Measurements from ENCODE around the gene KMT5B.

The KMT5B gene

GRCh38 chr11:68215524-68216170 lies 2.6 kb upstream of the KMT5B start:
- DNase-seq: no peak

GRCh38 chr11:68215087-68215445 lies 2.0 kb upstream of the KMT5B start:
- DNase-seq: peak; percentile 51 to 72

GRCh38 chr11:68214173-68215086 lies 1.3 kb upstream of the KMT5B start:
- DNase-seq: no peak

GRCh38 chr11:68213555-68214172 lies 568 bp upstream of the KMT5B start:
- peak; percentile 79 to 82 for DNase-seq

- DNase-seq: peak; percentile 73 to 80
Observed at GRCh38 chr11:68212421-68213134, 518 bp downstream of the KMT5B start.

GRCh38 chr11:68211546-68211945 lies 1.6 kb downstream of the KMT5B start:
- no peak for DNase-seq

GRCh38 chr11:68206211-68206610 lies 6.9 kb downstream of the KMT5B start:
- DNase-seq: peak; percentile 45 to 73

GRCh38 chr11:68204402-68204801 lies 8.7 kb downstream of the KMT5B start:
- no peak for DNase-seq

- no peak for DNase-seq
Observed at GRCh38 chr11:68202165-68202564, 10.9 kb downstream of the KMT5B start.

GRCh38 chr11:68201492-68201891 lies 11.6 kb downstream of the KMT5B start:
- no peak for DNase-seq

- peak in 1 of 2 donors; percentile 15 for DNase-seq
Observed at GRCh38 chr11:68200639-68201038, 12.5 kb downstream of the KMT5B start.

GRCh38 chr11:68199295-68199987 lies 13.7 kb downstream of the KMT5B start:
- peak; percentile 67 to 71 for DNase-seq

- DNase-seq: no peak
Observed at GRCh38 chr11:68196219-68196618, 16.9 kb downstream of the KMT5B start.

GRCh38 chr11:68194675-68195294 lies 18.3 kb downstream of the KMT5B start:
- DNase-seq: no peak

- no peak for DNase-seq
Observed at GRCh38 chr11:68193018-68193417, 20.1 kb downstream of the KMT5B start.

- DNase-seq: no peak
Observed at GRCh38 chr11:68191661-68192579, 21.2 kb downstream of the KMT5B start.

- no peak for DNase-seq
Observed at GRCh38 chr11:68189888-68190287, 23.2 kb downstream of the KMT5B start.

- DNase-seq: no peak
Observed at GRCh38 chr11:68189082-68189481, 24.0 kb downstream of the KMT5B start.

- DNase-seq: no peak
Observed at GRCh38 chr11:68186061-68186460, 27.0 kb downstream of the KMT5B start.

- no peak for DNase-seq
Observed at GRCh38 chr11:68181719-68182451, 31.2 kb downstream of the KMT5B start.
